HCT116 (cell line): ENCODE results near the gene MN1.

Source experiments
- CTCF ChIP-seq, 3 experiments: fragments of 200-600 bp in 1 of 3; sonication (generic) in 1 of 3; IDR thresholded peaks in 2 of 3; conservative IDR thresholded peaks in 1 of 3; 2 replicates each; pipeline ENCODE4 v1.5.1; 2012 to 2017; ENCODE audit warnings: low read depth in 2 of 3, low read length in 2 of 3, antibody characterized with exemption in 1 of 3, borderline replicate concordance in 1 of 3, control low read depth in 1 of 3, mild to moderate bottlenecking in 1 of 3, mixed read lengths in 1 of 3, mixed run types in 1 of 3, moderate library complexity in 1 of 3; ENCODE audit not compliant: insufficient read depth in 1 of 3
- MAX ChIP-seq: IDR thresholded peaks from 2 replicates; pipeline ENCODE4 v1.6.1; 2012
- POLR2AphosphoS5 ChIP-seq: IDR thresholded peaks from 2 replicates; pipeline ENCODE4 v1.6.1; 2011; ENCODE audit warnings: mild to moderate bottlenecking, low read depth, low read length, moderate library complexity
- RAD21 ChIP-seq: IDR thresholded peaks from 2 replicates; pipeline ENCODE4 v1.6.1; 2012; ENCODE audit warnings: low read depth, mild to moderate bottlenecking
- SIN3A ChIP-seq: IDR thresholded peaks from 2 replicates; pipeline ENCODE4 v1.6.1; 2012; ENCODE audit warnings: low read depth
- TCF7L2 ChIP-seq: IDR thresholded peaks from 2 replicates; pipeline ENCODE4 v1.7.0; 2011; ENCODE audit warnings: borderline replicate concordance, inconsistent platforms; ENCODE audit not compliant: insufficient read depth, insufficient read length; ENCODE audit errors: extremely low read depth
- YY1 ChIP-seq: IDR thresholded peaks from 2 replicates; pipeline ENCODE4 v1.6.1; 2011; ENCODE audit warnings: low read length, low read depth, moderate library complexity, mild to moderate bottlenecking; ENCODE audit not compliant: insufficient replicate concordance; ENCODE audit errors: extremely low read depth
- ZBTB33 ChIP-seq: IDR thresholded peaks from 2 replicates; pipeline ENCODE4 v1.6.1; 2011; ENCODE audit warnings: mild to moderate bottlenecking, low read length, moderate library complexity; ENCODE audit not compliant: insufficient replicate concordance; ENCODE audit errors: extremely low read depth

- TF ChIP-seq SIN3A = no peak
- no peak for TF ChIP-seq TCF7L2
- TF ChIP-seq MAX = no peak
- TF ChIP-seq CTCF (IDR thresholded peaks at IDR 0.05 in 2 of 3, conservative IDR thresholded peaks at IDR 0.05 in 1 of 3; ENCODE audit: borderline replicate concordance in 1 of 3, insufficient read depth in 1 of 3, low read depth in 2 of 3, low read length in 2 of 3) = no peak
- no peak for TF ChIP-seq POLR2AphosphoS5
- no peak for TF ChIP-seq YY1
- TF ChIP-seq ZBTB33 = no peak
- no peak for TF ChIP-seq RAD21
Observed at GRCh38 chr22:27732841-27733240, 68.7 kb downstream of the MN1 start.
